HG03521 (cell line): ENCODE measurements around the gene THEMIS.
A peak's percentile ranks its signal among the peaks of the same experiment; 100 is the strongest.
"Not testable (repeated sequence)": the region's sequence is repeated elsewhere in the genome, so short reads cannot be mapped to it uniquely, and the experiment has no call there.

ENCODE experiments used
- ATAC-seq: cut with Tn5 transposase; IDR thresholded peaks from one replicate; pipeline ENCODE4 v1.9.1; 2021; ENCODE audit warnings: mild to moderate bottlenecking, moderate library complexity; ENCODE audit not compliant: unreplicated experiment

Gene THEMIS

DNA sequence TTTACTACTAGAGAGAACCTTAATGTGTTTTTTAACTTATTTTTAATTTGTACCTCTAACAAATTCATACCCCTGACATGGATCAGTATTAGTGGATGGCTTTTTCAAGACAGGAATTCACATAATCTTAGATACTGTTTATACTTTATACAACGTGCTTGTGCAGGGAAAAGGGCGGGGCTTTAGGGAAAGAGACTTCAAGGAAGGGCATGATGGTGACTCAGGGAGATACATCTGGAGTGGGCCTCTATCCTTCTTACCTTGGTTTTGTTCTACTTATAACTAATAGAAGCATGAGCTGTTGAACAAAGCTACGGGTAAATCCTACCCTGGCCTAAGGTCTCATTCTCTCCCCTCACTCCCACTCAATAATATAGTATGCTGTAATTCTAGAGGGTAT, 163.1 kb downstream of the THEMIS start:
- ATAC-seq: no peak

DNA sequence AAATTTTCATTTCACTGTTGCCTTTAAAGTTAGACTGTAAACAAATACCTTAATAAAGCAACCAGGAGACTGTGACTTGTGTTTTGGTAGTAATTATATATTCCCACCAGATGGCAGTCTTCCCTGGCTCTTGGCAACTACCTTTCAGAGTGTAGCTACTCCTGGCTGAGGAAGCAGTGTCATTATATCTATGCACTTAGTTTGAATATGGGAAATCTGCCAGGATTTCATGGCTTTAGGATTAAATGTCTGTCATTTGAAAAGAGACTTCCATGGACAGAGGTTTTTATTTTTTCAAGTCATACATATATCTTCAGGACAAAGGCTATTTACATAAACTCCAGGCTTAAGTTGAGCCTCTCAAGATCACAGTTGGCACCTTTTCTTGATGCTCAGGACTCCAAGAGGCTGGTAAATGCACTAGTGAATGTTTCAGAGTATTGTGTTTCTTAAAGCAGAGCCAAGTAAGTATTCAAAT, 163.8 kb downstream of the THEMIS start:
- peak; percentile 96 for ATAC-seq

DNA sequence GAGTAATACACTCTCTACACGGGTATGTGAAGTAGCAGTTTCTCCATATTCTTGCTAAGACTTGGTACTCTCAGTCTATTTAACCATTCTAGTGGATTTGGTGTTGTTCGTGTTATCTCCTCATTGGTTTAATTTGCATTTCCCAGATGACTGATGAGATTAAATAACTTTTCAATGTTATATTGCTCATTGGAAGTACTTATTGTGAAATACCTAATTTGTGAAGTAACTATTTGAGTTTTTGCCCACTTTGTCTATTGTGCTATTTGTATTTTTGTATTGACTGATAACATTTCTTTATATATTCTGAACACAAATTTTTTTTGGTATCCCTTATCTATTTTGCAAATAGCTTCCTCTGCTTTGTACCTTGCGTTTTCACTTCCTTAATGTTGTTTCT, 167.9 kb downstream of the THEMIS start:
- no peak for ATAC-seq

DNA sequence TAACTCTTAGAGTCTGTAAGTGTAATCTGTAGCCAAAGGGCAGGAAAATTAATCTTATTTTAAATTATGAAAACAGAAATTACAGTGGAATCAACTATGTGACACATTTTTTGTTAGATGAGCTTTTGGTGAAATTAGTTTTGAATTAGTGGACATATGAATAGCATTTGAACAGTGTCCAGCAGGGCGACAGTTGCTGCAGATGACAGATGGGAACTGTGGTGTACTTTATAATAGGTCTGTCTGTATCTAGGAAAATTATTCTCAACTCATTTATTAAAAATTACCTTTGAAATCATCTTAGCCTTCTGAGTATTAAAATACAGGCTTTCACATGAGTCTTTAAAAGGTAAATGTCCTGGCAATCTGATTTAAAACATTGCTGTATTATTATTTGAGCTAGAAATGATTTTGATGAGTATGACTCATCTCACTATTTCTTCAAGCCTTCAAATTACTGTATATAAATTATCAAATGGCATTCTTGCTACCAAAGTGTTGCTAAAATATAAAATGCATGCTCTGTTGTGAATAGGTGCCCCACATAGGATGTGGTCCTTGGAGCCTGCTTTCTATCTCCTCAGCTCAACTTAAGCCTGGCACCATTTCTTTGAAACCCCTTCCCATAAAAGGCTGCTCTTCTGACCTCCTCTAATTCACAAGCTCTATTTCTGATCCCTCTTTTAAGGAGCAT, 173.5 kb downstream of the THEMIS start:
- no peak for ATAC-seq

DNA sequence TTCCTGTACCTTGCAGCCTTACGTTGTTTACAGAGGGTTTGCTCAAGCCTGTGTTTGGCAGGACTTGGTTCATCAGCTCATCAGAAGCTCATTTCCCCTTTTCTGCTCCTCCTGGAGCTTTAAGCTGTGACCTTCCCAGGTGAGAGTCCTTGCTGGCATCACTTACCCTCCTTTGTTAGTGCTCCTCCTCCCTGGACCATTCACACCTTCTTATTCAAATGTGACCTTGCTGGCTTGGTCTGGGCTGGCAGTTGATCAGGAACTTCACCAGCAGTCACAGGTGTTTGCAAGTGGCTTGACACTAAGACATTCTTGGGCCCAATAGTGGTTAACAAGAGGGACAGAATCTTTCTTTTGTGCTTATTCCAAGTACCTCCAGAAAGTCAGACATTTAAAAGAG, 175.0 kb downstream of the THEMIS start:
- ATAC-seq: no peak

DNA sequence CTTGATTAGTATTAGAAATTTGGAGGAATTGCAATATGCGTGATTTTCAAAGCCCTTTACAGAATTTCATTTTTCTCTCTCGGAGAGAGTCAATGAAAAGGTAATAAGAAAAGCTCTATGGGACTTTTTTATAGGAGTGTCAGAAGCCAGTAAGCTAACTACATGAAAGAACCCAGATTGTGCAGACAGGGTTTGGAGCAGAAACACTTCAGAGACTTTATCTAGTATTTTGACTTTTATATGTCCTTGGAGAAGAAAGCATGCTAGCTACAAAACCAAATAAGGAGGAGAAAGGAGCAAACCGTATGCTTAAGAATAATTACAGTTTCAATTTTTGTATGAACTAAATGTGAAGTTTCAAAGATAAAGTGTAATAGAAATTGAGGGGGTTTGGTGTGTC, 182.2 kb downstream of the THEMIS start:
- ATAC-seq: no peak

DNA sequence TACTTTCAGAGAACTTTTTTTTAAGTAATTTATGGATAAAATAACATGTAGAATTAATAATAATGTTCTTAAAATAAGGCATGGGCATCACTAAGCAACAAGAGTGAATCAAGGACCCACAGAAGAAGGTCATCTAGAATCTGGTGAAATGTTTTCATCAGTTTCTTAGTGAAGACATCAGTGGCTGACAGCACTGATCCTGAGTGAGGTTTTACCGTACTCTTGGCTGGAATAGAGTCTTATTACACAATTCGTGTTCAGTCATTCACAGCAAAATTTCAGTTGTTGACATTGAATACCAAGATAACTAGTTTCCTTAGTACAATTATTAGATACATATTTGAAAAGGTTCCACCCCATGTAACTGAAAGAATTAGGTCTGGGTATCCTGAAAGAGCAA, 183.5 kb downstream of the THEMIS start:
- no peak for ATAC-seq

DNA sequence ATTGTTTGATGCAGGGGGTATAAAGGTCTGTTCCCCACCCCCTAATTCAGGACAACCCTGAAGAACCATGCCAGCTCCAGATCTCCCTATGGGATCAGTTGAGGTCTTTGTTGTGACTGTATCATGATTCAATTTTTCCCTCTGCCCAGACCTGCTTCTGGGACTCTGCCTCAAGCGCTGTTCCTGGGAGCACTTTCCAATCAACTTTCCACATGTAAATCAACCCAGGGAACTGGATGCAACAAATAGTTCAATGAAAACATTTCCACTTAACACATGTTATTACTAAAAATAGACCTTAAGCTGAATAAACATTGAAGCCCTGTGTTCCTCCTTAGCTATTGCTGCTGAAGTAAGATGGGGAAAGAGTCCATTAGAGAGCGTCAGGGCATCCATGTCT, 184.4 kb downstream of the THEMIS start:
- no peak for ATAC-seq

DNA sequence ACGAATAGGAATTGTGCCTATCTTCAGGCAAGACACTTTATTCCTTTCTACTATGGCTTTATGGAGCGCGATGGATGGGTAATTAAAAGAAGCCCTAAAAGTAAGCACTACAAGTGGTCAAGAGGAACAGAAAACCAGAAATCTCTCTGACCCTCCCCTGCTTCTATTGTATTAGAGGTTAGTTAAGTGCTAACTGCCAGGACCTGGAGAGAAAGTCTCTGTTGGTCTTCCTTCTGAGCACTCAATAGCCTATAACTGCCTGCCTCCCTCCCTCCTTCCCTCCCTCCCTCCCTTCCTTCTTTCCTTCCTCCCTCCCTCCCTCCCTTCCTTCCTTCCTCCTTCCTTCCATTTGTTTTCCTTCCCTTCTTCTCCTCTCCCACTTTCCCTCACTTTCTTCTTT, 190.2 kb downstream of the THEMIS start:
- no peak for ATAC-seq

DNA sequence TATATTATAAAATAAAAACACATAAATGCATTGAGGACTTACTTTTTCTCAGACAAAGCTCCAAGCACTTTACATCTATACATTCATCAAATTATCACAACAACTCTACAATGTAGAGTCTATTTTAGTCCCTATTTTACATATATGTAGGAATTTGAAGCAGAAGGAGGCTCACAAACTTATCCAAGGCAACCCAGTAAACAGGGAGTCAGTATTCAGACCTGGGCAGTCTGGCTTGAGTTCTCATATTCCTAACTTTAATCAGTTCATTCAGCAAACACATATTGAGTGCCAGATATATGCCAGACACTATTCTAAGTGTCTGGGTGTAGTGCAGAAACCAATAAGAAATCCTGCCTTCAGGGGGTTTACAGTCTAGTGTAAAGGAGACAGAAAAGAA, 194.6 kb downstream of the THEMIS start:
- no peak for ATAC-seq

DNA sequence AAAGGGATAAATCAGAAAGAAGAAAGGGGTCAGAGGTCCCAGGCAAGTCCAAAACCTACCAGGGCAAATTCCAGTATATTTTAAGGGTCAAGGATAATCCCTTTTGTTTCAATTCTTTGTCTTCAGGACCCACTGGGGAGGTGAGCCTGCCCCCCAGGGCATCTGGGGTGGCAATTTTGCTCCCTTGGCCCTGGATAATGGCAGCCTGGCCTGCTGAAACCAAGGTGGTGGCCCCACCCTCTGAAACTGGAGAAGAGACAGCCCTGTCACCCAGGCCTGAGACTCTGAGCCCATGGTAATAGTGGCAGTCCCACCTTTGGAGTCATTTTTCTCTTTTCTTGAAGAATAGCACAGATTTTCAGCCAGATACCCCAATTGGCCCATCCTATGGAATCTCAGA, 205.8 kb downstream of the THEMIS start:
- ATAC-seq: no peak

DNA sequence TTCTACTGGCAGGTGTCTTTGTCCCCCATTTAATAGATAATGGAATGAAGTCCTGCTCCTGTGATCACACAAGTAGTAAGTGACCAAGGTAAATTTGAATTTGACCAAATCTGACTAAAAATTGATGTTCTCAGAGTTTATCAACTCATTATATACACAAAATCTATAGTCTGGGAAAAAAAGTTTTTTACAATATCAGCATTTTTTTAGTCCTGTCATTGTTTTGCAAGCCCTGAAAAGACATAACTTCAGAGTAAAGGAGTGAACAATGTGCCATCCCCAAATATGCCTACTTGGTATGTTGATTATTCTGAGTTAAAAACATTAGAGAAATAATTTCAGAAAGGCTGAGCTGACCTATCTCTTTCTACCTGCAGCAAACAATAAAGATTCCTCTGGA, 209.7 kb downstream of the THEMIS start:
- no peak for ATAC-seq

DNA sequence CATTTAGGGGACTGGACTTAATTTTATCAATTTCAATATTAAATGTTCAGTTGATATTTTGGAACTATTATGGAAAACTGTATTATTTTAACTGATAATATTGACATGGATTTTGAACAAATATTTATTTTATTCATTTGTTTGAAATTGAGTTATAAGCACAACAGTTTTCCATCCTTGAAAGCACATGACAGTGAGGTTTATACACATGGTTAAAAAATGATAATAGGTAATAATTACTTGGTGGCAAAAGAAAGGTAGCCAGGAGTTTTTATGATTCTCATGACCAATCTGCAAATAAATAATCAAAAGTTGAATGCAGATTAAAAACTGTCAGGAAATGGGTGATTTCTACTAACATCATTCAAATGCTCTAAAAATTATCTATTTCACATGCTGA, 210.3 kb downstream of the THEMIS start:
- no peak for ATAC-seq

DNA sequence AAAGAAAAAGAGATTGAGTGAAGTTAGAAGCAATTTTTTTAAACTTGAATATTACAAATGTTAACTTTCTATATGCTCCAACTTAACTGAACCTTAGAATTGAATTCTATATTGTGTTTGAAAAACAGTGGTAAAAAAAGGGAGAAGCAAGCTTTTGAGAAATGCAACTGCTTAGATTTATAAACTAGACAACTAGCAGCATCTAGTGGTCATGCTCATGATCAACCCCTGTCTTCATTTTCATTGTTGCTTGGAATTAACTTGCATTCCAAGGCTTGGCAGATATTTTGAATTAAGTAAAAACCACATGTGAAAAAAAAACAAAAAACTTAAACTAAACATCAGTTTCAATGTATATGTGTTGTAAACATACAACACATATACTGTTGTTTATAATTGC, 210.8 kb downstream of the THEMIS start:
- ATAC-seq: no peak

DNA sequence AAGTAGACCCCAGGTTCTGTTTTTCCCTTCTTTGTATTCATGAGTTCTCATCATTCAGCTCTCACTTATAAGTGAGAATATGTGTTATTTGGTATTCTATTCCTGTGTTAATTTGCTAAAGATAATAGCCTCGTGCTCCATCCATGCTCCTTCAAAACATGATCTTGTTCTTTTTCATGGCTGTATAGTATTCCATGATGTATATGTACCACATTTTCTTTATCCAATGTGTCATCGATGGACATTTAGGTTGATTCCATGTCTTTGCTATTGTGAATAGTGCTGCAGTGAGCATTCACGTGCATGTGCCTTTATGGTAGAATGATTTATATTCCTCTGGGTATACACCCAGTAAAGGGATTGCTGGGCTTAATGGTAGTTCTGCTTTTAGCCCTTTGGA, 213.4 kb downstream of the THEMIS start:
- ATAC-seq: not testable (repeated sequence)

DNA sequence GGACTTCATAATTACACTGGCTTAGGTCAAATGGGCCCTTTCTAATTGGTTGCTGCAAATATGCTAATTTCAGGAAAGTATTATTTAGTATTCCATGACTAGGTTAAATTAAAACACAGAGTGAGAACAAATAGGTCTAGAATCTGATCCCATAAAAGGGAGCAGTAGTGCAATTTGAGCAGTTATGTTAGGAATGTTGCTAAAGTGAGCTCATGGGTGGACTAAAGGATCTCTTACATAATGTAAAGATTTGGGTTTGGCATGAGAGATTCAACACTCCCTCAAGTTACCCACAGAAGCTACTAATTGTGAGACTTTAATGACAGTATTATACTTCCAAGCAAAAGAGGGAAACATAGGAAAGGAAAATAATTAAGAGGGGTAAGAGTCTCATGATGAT, 214.8 kb downstream of the THEMIS start:
- no peak for ATAC-seq

DNA sequence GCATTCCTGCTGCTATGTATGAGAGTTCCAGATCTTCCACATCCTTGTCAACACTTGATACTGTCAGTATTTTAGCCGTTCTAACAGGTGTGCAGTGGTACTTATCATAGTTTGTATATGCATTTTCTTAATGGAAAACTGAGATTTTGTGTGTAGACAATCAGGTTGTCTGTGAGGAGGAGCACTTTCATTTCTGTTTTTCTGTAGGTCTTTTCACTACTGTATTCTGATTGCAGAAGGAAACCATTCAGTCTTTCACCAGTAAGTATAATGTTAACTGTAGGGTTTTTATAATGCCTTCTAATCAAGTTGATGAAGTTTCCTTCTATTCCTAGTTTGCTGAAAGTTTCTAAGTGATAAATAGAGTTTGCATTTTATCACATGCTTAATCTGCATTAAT, 216.4 kb downstream of the THEMIS start:
- ATAC-seq: no peak
